ENCODE data around the gene TAS2R1. TPM values are rescaled to one million over a fixed set of nuclear protein-coding genes. Genes with fewer than 3 reads are reported as not detected.

TAS2R1 gene
- total RNA-seq, 1 experiment from 2014 or later: not detected

- Histone ChIP-seq H3K9me3 (ENCODE audit: low read length) (no peaks in the 10 kb centered on the region), H3K4me2 (ENCODE audit: low read length) (no peak overlapping the region), H2AFZ (ENCODE audit: low read length) (no peak overlapping the region), H3K4me1 (ENCODE audit: insufficient read depth, low read length) (peaks cover 34% of the 10 kb centered on the region), H4K20me1 (ENCODE audit: low read length) (no peaks in the 10 kb centered on the region), H3K36me3 (ENCODE audit: low read depth, low read length) (no peaks in the 10 kb centered on the region), H3K9me2 (replicated peaks; ENCODE audit: low read length) (no peaks in the 10 kb centered on the region), H3K27me3 (ENCODE audit: low read length) (no peaks in the 10 kb centered on the region), H3K27ac (ENCODE audit: low read length) (no peak overlapping the region), H3K4me3 (ENCODE audit: low read length) (no peak overlapping the region), H3F3A (ENCODE audit: low read length, unreplicated experiment) (no peaks in the 10 kb centered on the region), H3K79me2 (ENCODE audit: low read length) (no peaks in the 10 kb centered on the region), H3K9ac (ENCODE audit: low read length) (no peak overlapping the region)
- no TSS peak for BruUV-seq (replicated peaks)
- DNase-seq: no peak
- TF ChIP-seq EZH2 (IDR thresholded peaks at IDR 0.05; ENCODE audit: low read length, unreplicated experiment): no peak
- TF ChIP-seq EZH2phosphoT487 (IDR thresholded peaks at IDR 0.05; ENCODE audit: borderline replicate concordance, low read length): no peak
- TF ChIP-seq, protein P1, sequence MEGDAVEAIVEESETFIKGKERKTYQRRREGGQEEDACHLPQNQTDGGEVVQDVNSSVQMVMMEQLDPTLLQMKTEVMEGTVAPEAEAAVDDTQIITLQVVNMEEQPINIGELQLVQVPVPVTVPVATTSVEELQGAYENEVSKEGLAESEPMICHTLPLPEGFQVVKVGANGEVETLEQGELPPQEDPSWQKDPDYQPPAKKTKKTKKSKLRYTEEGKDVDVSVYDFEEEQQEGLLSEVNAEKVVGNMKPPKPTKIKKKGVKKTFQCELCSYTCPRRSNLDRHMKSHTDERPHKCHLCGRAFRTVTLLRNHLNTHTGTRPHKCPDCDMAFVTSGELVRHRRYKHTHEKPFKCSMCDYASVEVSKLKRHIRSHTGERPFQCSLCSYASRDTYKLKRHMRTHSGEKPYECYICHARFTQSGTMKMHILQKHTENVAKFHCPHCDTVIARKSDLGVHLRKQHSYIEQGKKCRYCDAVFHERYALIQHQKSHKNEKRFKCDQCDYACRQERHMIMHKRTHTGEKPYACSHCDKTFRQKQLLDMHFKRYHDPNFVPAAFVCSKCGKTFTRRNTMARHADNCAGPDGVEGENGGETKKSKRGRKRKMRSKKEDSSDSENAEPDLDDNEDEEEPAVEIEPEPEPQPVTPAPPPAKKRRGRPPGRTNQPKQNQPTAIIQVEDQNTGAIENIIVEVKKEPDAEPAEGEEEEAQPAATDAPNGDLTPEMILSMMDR (conservative IDR thresholded peaks at IDR 0.05; ENCODE audit: low read depth, low read length): no peak
- ChIA-PET POLR2A (ENCODE audit: unreplicated experiment) (no interaction called here), CTCF (no interaction called here)
- no peak for ATAC-seq
- intact Hi-C loops (cut with micrococcal nuclease): no loop called here
These were observed 8.7 kb downstream of the TAS2R1 start for GRCh38 chr5:9621379-9621903.

- TF ChIP-seq, protein P1 (conservative IDR thresholded peaks at IDR 0.05; ENCODE audit: low read depth, low read length): no peak
- no peak for TF ChIP-seq EZH2 (IDR thresholded peaks at IDR 0.05; ENCODE audit: low read length, unreplicated experiment)
- TF ChIP-seq EZH2phosphoT487 (IDR thresholded peaks at IDR 0.05; ENCODE audit: borderline replicate concordance, low read length): no peak
- ATAC-seq (no peak), DNase-seq (no peak)
- Histone ChIP-seq H3K9me2 (replicated peaks; ENCODE audit: low read length) (no peaks in the 10 kb centered on the region), H2AFZ (ENCODE audit: low read length) (no peak overlapping the region), H3F3A (ENCODE audit: low read length, unreplicated experiment) (no peaks in the 10 kb centered on the region), H4K20me1 (ENCODE audit: low read length) (no peaks in the 10 kb centered on the region), H3K27me3 (ENCODE audit: low read length) (no peaks in the 10 kb centered on the region), H3K4me3 (ENCODE audit: low read length) (no peak overlapping the region), H3K9ac (ENCODE audit: low read length) (no peak overlapping the region), H3K9me3 (ENCODE audit: low read length) (no peaks in the 10 kb centered on the region), H3K4me1 (ENCODE audit: insufficient read depth, low read length) (peaks cover 34% of the 10 kb centered on the region), H3K27ac (ENCODE audit: low read length) (no peak overlapping the region), H3K36me3 (ENCODE audit: low read depth, low read length) (no peaks in the 10 kb centered on the region), H3K79me2 (ENCODE audit: low read length) (no peaks in the 10 kb centered on the region), H3K4me2 (ENCODE audit: low read length) (no peak overlapping the region)
- ChIA-PET POLR2A (ENCODE audit: unreplicated experiment) (no interaction called here), CTCF (no interaction called here)
- intact Hi-C loops (cut with micrococcal nuclease): loop anchor here (5.0 to 10.0 kb wide), 2 partner anchors 62 to 255 kb away; no protein-coding TSS in a partner anchor
- no TSS peak for BruUV-seq (replicated peaks)
These were observed 10.6 kb downstream of the TAS2R1 start for GRCh38 chr5:9619331-9620092.
